Adrenal gland (tissue), 12 donors: ENCODE data around the gene LAMA5. TPM values are rescaled to one million over a fixed set of nuclear protein-coding genes. Genes with fewer than 3 reads are reported as not detected.

ENCODE experiments used
- DNase-seq, 7 donors: peaks; one replicate each; pipeline ENCODE4 v3.0.0-alpha.2; 2019 to 2020
- H3K27ac ChIP-seq, 5 donors: fragments of 200-600 bp; sonication (generic) in 4 of 5; 1 replicate in 3 of 5; 2 replicates in 2 of 5; pipeline versions ENCODE4 v1.5.1 to v1.8.0; 2016 to 2020; ENCODE audit warnings: mild to moderate bottlenecking in 1 of 5
- H3K27me3 ChIP-seq: fragments of 200-600 bp; 2 replicates; pipeline ENCODE4 v1.8.0; 2021
- H3K36me3 ChIP-seq, 2 donors: fragments of 200-600 bp; replicated peaks in 1 of 2; 1 replicate in 1 of 2; 2 replicates in 1 of 2; pipeline versions ENCODE4 v1.5.1 to v1.8.0; 2018 to 2022
- H3K4me1 ChIP-seq, 2 donors: fragments of 200-600 bp; replicated peaks in 1 of 2; 1 replicate in 1 of 2; 2 replicates in 1 of 2; pipeline versions ENCODE4 v1.5.1 to v1.8.0; 2018 to 2021
- H3K4me3 ChIP-seq, 4 donors: fragments of 200-600 bp; sonication (generic) in 3 of 4; one replicate each; pipeline ENCODE4 v1.5.1; 2016 to 2018
- H3K9me3 ChIP-seq, 3 donors: fragments of 200-600 bp; sonication (generic) in 1 of 3; replicated peaks in 1 of 3; 1 replicate in 2 of 3; 2 replicates in 1 of 3; pipeline versions ENCODE4 v1.5.1 to v1.8.0; 2016 to 2021
- CTCF ChIP-seq, 6 experiments: fragments of 450-650 bp in 4 of 6; fragments of 200-600 bp in 2 of 6; sonication (generic) in 1 of 6; IDR thresholded peaks; 1 replicate in 5 of 6; 2 replicates in 1 of 6; pipeline versions ENCODE4 v1.5.1 to v1.8.0; 2016 to 2021; ENCODE audit warnings: antibody characterized with exemption in 6 of 6, mild to moderate bottlenecking in 2 of 6, moderate library complexity in 1 of 6
- POLR2A ChIP-seq, 2 donors: fragments of 450-650 bp; IDR thresholded peaks; one replicate each; pipeline ENCODE4 v1.6.1; 2017; ENCODE audit warnings: antibody characterized with exemption in 2 of 2, mild to moderate bottlenecking in 2 of 2, moderate library complexity in 1 of 2
- WGBS, 4 donors: extraction: QIAGEN DNeasy Blood & Tissue Kit in 2 of 4; methylation state at CpG; one replicate each; pipeline versions ENCODE4 v1.1.5 to v1.1.7; 2013 to 2017; 5-methylcytosine and 5-hydroxymethylcytosine counted together
- intact Hi-C, 2 donors: fragments of 100-400 bp; cut with DNase I; formaldehyde crosslinking; loops; one replicate each; pipeline versions ENCODE4 v1.14.1 to v1.15.0; 2022 to 2023
- polyA plus RNA-seq, 3 donors: library from polyadenylated mRNA; stranded (reverse); fragments of 200-250 nt in 2 of 3; fragments of 350-450 nt in 1 of 3; fragmentation: Illumina TruSeq in 1 of 3; extraction: RNeasy Lipid Tissue Mini Kit (QIAGEN cat#74804) in 1 of 3; gene quantifications; one replicate each; pipeline ENCODE4 v1.2.3, GENCODE V29; 2013 to 2014
- total RNA-seq, 9 donors: library from RNA; depleted of rRNA in 4 of 9; stranded (reverse); fragments of >200 nt in 4 of 9; fragments of 120-200 nt in 1 of 9; fragmentation: NEBNext Ultra II Directional in 1 of 9; extraction: Animal tissue kit (Norgen Biotek cat#: 25700) in 1 of 9; gene quantifications; one replicate each; pipeline versions ENCODE4 v1.1.0 to v1.2.4, GENCODE V29; 2013 to 2023
- donor health status: healthy with polysubstance abuse.
- donor health status: Bipolar disorder and iron deficiency.
- donor health status: DM: yes; HTN: yes; CAD: no.
- donor health status: DM: no; HTN: no; CAD: no.
- donor health status: DM: no; HTN: no; CAD: no.
- donor health status: DM: yes; HTN: yes; CAD: no.

LAMA5 gene
- total and polyA plus RNA-seq, 12 donors = 2.0 to 537 (median 100) TPM

GRCh38 chr20:62351469-62352401 is 15.4 kb downstream of the LAMA5 start:
- no peaks in the 10 kb centered on the region for H3K9me3 ChIP-seq
- H3K4me3 ChIP-seq = no peak overlapping the region
- H3K27me3 ChIP-seq = no peaks in the 10 kb centered on the region
- TF ChIP-seq CTCF (IDR thresholded peaks at IDR 0.05) (no peak), POLR2A (IDR thresholded peaks at IDR 0.05) (no peak)
- H3K27ac ChIP-seq = peak overlapping the region in 1 of 5 donors; percentile 76
- DNase-seq = peak in 1 of 7 donors; percentile 12
- intact Hi-C loops = loop anchor here in 1 of 2 donors (5.0 to 10.0 kb wide), 2 partner anchors 36 to 47 kb away; partner anchors contain the start of genes ADRM1 and RPS21
- peaks cover 0 to 20% of the 10 kb centered on the region in 2 donors for H3K36me3 ChIP-seq
- WGBS, 4 donors = 88 to 91% (median 89%) methylated on average over 29 to 60 of the region's 60 CpGs
- H3K4me1 ChIP-seq = peaks cover 27 to 30% of the 10 kb centered on the region in 2 donors

- peaks cover 18 to 22% of the 10 kb centered on the region in 2 donors for H3K4me1 ChIP-seq
- no peaks in the 10 kb centered on the region for H3K27me3 ChIP-seq
- no peaks in the 10 kb centered on the region for H3K9me3 ChIP-seq
- H3K36me3 ChIP-seq = peaks cover 0 to 25% of the 10 kb centered on the region in 2 donors
- 87 to 97% (median 91%) methylated on average over 6 to 23 of the region's 23 CpGs for WGBS, 4 donors
- intact Hi-C loops = loop anchor here in 1 of 2 donors (5.0 to 10.0 kb wide), 2 partner anchors 36 to 46 kb away; partner anchors contain the start of genes ADRM1 and RPS21
- TF ChIP-seq POLR2A (IDR thresholded peaks at IDR 0.05) (no peak), CTCF (IDR thresholded peaks at IDR 0.05) (no peak)
- peak overlapping the region in 1 of 5 donors; percentile 34 for H3K27ac ChIP-seq
- H3K4me3 ChIP-seq = no peak overlapping the region
- peak in 1 of 7 donors; percentile 8 for DNase-seq
Observed at GRCh38 chr20:62350629-62351422, 16.3 kb downstream of the LAMA5 start.

GRCh38 chr20:62350098-62350628 is 16.9 kb downstream of the LAMA5 start:
- 86 to 100% (median 92%) methylated on average over 1 to 16 of the region's 16 CpGs for WGBS, 4 donors
- Histone ChIP-seq H3K4me3 (no peak overlapping the region), H3K27ac (peak overlapping the region in 1 of 5 donors; percentile 34), H3K9me3 (no peaks in the 10 kb centered on the region), H3K4me1 (peaks cover 11 to 20% of the 10 kb centered on the region in 2 donors), H3K36me3 (peaks cover 0 to 25% of the 10 kb centered on the region in 2 donors), H3K27me3 (no peaks in the 10 kb centered on the region)
- TF ChIP-seq POLR2A (IDR thresholded peaks at IDR 0.05) (no peak), CTCF (IDR thresholded peaks at IDR 0.05) (no peak)
- intact Hi-C loops = loop anchor here in 1 of 2 donors (5.0 to 10.0 kb wide), 2 partner anchors 37 to 45 kb away; partner anchors contain the start of genes ADRM1 and RPS21
- DNase-seq = no peak
